ENCODE results near the gene ACAP2. TPM values are rescaled to one million over a fixed set of nuclear protein-coding genes. Genes with fewer than 3 reads are reported as not detected.

ACAP2 gene
- total and polyA plus RNA-seq, 2 donors from 2014 or later = 4.6 to 50.1 TPM

GRCh38 chr3:195352895-195353488 is 89.8 kb downstream of the ACAP2 start:
- Histone ChIP-seq H3K9me3 (ENCODE audit: control insufficient read depth in 2 of 3, insufficient read depth in 1 of 3, low read length in 3 of 3) (peaks cover 0 to 2% (median 0%) of the 10 kb centered on the region in 3 donors), H3K27ac (ENCODE audit: low read depth in 2 of 2, low read length in 2 of 2) (no peak overlapping the region), H3K9ac (ENCODE audit: low read length in 3 of 3) (no peak overlapping the region), H3K4me1 (ENCODE audit: control insufficient read depth in 2 of 3, insufficient read depth in 2 of 3, low read depth in 1 of 3, low read length in 3 of 3) (no peaks in the 10 kb centered on the region), H3K36me3 (ENCODE audit: control insufficient read depth in 2 of 3, insufficient read depth in 3 of 3, low read length in 3 of 3) (no peaks in the 10 kb centered on the region), H3K27me3 (ENCODE audit: control insufficient read depth, insufficient read depth, low read length) (no peaks in the 10 kb centered on the region), H3K4me3 (ENCODE audit: low read length in 3 of 3) (no peak overlapping the region)
- DNase-seq (no peak), FAIRE-seq (no peak)
- TF ChIP-seq, protein P1, sequence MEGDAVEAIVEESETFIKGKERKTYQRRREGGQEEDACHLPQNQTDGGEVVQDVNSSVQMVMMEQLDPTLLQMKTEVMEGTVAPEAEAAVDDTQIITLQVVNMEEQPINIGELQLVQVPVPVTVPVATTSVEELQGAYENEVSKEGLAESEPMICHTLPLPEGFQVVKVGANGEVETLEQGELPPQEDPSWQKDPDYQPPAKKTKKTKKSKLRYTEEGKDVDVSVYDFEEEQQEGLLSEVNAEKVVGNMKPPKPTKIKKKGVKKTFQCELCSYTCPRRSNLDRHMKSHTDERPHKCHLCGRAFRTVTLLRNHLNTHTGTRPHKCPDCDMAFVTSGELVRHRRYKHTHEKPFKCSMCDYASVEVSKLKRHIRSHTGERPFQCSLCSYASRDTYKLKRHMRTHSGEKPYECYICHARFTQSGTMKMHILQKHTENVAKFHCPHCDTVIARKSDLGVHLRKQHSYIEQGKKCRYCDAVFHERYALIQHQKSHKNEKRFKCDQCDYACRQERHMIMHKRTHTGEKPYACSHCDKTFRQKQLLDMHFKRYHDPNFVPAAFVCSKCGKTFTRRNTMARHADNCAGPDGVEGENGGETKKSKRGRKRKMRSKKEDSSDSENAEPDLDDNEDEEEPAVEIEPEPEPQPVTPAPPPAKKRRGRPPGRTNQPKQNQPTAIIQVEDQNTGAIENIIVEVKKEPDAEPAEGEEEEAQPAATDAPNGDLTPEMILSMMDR (IDR thresholded peaks at IDR 0.05; ENCODE audit: borderline replicate concordance, extremely low read depth, insufficient read depth) = no peak
- intact Hi-C loops (cut with DNase I) = no loop called here

DNA sequence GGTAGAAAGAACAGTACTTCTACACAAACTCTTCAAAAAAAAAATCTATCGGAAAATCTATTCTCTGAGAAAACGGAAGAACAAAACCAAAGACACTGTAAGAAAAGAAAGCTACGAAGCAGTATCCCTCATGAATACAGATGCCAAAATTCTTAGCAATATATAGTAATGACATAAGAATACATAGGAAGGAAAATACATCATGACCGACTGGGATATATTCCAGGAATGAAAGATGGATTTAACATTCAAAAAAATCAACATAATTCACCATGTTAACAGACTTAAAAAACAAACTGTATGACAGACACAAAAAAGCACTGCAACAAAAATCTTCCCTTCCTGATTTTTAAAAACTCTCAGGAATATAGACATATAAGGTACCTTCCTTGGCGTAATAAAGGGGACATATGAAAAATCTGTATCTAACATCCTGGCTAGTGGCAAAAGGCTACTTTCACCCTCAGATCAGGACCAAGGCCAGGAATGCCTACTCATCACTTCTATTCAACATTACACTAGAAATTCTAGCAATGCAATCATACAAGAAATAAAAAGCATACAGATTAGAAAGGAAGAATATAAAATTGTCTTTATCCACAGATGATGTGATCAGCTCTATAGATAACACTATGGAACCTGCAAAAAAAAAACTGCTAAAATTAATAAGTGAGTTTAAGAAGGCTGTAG is 94.2 kb downstream of the ACAP2 start:
- FAIRE-seq = no peak
- no peaks in the 10 kb centered on the region for H3K36me3 ChIP-seq (ENCODE audit: control insufficient read depth in 2 of 3, insufficient read depth in 3 of 3, low read length in 3 of 3)

DNA sequence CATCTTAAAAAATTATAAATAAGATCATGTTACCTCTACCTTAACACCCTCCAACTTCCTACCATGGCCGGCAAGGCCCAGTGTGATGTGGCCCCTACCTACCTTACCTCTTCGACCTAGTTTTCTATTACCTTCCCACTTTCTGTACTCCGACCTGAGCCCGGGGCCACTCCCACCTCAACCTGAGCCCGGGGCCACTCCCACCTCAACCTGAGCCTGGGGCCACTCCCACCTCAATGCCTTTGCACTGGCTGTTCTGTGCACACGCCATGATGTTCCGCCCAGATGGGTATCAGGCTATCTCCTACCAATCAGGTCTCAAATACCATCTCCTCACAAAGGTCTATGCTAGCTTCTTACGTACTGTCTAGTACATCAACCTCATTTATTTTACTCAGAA is 105.1 kb downstream of the ACAP2 start:
- H3K4me3 ChIP-seq (ENCODE audit: low read length in 3 of 3) = no peak overlapping the region
- intact Hi-C loops (cut with DNase I) = no loop called here
- H3K36me3 ChIP-seq (ENCODE audit: control insufficient read depth in 2 of 3, insufficient read depth in 3 of 3, low read length in 3 of 3) = peaks cover 0 to 4% (median 0%) of the 10 kb centered on the region in 3 donors
- TF ChIP-seq, protein P1 (IDR thresholded peaks at IDR 0.05; ENCODE audit: borderline replicate concordance, extremely low read depth, insufficient read depth) = no peak
- H3K4me1 ChIP-seq (ENCODE audit: control insufficient read depth in 2 of 3, insufficient read depth in 2 of 3, low read depth in 1 of 3, low read length in 3 of 3) = no peaks in the 10 kb centered on the region
- FAIRE-seq (no peak), DNase-seq (no peak)
- no peaks in the 10 kb centered on the region for H3K27me3 ChIP-seq (ENCODE audit: control insufficient read depth, insufficient read depth, low read length)
- H3K27ac ChIP-seq (ENCODE audit: low read depth in 2 of 2, low read length in 2 of 2) = no peak overlapping the region
- no peaks in the 10 kb centered on the region for H3K9me3 ChIP-seq (ENCODE audit: control insufficient read depth in 2 of 3, insufficient read depth in 1 of 3, low read length in 3 of 3)
- H3K9ac ChIP-seq (ENCODE audit: low read length in 3 of 3) = no peak overlapping the region

More for the DNA sequence above, 94.2 kb downstream of the ACAP2 start:
- H3K4me1 ChIP-seq (ENCODE audit: control insufficient read depth in 2 of 3, insufficient read depth in 2 of 3, low read depth in 1 of 3, low read length in 3 of 3) = no peaks in the 10 kb centered on the region
- H3K9ac ChIP-seq (ENCODE audit: low read length in 3 of 3) = no peak overlapping the region
- H3K9me3 ChIP-seq (ENCODE audit: control insufficient read depth in 2 of 3, insufficient read depth in 1 of 3, low read length in 3 of 3) = no peaks in the 10 kb centered on the region
- H3K27ac ChIP-seq (ENCODE audit: low read depth in 2 of 2, low read length in 2 of 2) = no peak overlapping the region
- intact Hi-C loops (cut with DNase I) = no loop called here
- no peaks in the 10 kb centered on the region for H3K27me3 ChIP-seq (ENCODE audit: control insufficient read depth, insufficient read depth, low read length)
- H3K4me3 ChIP-seq (ENCODE audit: low read length in 3 of 3) = no peak overlapping the region
- TF ChIP-seq, protein P1 (IDR thresholded peaks at IDR 0.05; ENCODE audit: borderline replicate concordance, extremely low read depth, insufficient read depth) = no peak
- no peak for DNase-seq
